Activated CD4-positive, alpha-beta T cell treated with anti-CD3 and anti-CD28 coated beads, Interleukin-2, amount 10 ng/mL, durations not matched to agents 7 days and 5 days (primary cell): Measurements from ENCODE around the gene SLC16A8. TPM values are rescaled to one million over a fixed set of nuclear protein-coding genes. Genes with fewer than 3 reads are reported as not detected.
A peak's percentile ranks its signal among the peaks of the same experiment; 100 is the strongest.

Experiments
- CTCF ChIA-PET: fragments of 350-600 bp; sonication (Branson Sonifier 250); formaldehyde crosslinking; loops from one replicate; lab custom pipeline; 2021; ENCODE audit warnings: antibody characterized with exemption; lab: Charles Lee
- POLR2A ChIA-PET: fragments of 350-600 bp; sonication (Branson Sonifier 250); formaldehyde crosslinking; loops from one replicate; lab custom pipeline; 2021; ENCODE audit warnings: antibody characterized with exemption; lab: Charles Lee
- DNase-seq: peaks from one replicate; pipeline ENCODE4 v3.0.0-alpha.2; 2020
- H3K27ac Mint-ChIP-seq: one replicate; pipeline ENCODE4 v1.8.0; 2021; ENCODE audit warnings: mild to moderate bottlenecking, moderate library complexity, mixed read lengths
- H3K27me3 Mint-ChIP-seq: one replicate; pipeline ENCODE4 v1.8.0; 2021; ENCODE audit warnings: mixed read lengths
- H3K36me3 Mint-ChIP-seq: one replicate; pipeline ENCODE4 v1.8.0; 2021; ENCODE audit warnings: low read depth, mixed read lengths
- H3K4me1 Mint-ChIP-seq: one replicate; pipeline ENCODE4 v1.8.0; 2021; ENCODE audit warnings: mixed read lengths
- H3K4me3 Mint-ChIP-seq: one replicate; pipeline ENCODE4 v1.8.0; 2021; ENCODE audit warnings: mild to moderate bottlenecking, moderate library complexity, mixed read lengths
- H3K9me3 Mint-ChIP-seq: one replicate; pipeline ENCODE4 v1.8.0; 2021; ENCODE audit warnings: mixed read lengths
- total RNA-seq, 2 experiments: library from RNA; stranded (reverse); gene quantifications; one replicate each; pipeline ENCODE4 v1.2.3, GENCODE V29; 2021

The SLC16A8 gene
- total RNA-seq, 2 experiments from 2014 or later, result not detected

DNA sequence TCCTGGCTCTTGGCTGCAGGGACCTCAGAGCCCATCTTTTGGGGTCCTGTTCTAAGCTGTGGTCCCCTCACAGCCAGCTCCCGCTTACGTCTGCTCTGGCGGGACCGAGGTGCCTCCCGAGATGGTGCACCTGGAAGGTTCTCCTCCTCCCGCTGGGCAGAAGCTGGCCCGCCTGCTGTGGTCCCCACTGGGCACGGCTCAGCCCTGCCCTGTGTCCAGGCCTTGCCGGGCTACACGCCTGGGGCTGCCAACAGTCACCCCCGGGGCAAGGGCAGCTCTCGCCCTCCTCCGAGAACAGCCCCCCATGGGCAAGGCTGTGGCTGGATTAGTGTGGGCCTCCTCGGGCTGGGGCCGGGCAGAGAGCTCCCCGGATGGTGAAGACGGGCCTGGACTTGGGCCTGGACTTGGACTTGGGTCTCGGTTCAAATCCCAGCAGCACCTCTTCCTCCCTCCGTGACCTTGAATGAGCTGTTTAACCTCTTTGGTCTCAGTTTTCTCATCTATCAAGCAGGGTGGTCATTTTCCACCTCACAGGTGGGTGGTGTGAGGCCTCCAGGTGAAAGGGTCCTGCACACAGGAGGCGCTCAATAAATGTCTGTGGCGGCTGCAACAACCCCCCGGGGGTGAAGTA, 25.5 kb upstream of the SLC16A8 start:
- Mint-ChIP-seq H3K27ac (no peak overlapping the region), H3K4me1 (peaks cover 12% of the 10 kb centered on the region), H3K9me3 (no peaks in the 10 kb centered on the region), H3K36me3 (peaks cover 1% of the 10 kb centered on the region), H3K4me3 (no peak overlapping the region), H3K27me3 (no peaks in the 10 kb centered on the region)
- no peak for DNase-seq
- ChIA-PET POLR2A (no interaction called here), CTCF (interaction anchor here (0.6 to 2.0 kb wide), 2 partner anchors 9 to 61 kb away, joined by 4 to 8 read pairs; no protein-coding TSS in a partner anchor)

DNA sequence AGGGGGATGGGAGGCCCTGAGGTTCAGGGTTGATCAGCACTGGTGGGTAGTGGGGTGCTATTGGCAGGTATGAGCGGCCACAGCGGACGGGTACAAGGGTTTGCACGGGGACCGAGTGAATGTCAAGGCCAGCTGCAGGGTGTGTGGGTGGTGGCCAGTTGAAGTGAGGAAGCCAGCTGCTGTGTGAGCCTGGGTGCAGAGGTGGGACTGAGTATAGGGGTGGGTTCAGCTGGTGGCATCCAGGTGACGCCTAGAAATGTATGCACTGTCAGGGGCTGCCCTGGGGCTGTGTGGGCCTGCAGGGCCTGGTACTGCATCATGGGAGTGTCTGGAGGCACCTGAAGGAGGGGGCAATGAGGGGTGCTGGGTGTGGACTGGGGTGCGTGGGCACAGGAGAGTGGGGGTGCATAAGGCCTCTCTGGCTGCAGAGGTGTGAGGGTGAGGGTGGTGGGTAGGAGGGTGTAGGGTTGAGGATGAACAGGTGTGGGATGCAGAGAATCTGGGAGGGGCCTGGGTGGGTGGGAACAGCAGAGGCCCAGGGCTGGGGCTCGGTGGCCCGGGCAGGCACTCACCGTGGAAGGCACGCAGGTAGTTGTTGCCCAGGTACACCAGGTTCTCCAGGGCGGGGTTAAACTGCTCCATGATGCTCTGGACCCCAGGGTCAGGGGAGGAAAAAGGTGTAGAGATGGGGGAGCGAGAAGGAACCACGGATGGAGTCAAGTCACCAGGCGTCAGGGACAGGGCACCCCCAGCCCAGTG, 24.8 kb upstream of the SLC16A8 start:
- H3K4me1 Mint-ChIP-seq, result peaks cover 17% of the 10 kb centered on the region
- H3K9me3 Mint-ChIP-seq, result no peaks in the 10 kb centered on the region
- no peaks in the 10 kb centered on the region for H3K27me3 Mint-ChIP-seq
- H3K4me3 Mint-ChIP-seq, result no peak overlapping the region
- POLR2A ChIA-PET, result no interaction called here
- no peak for DNase-seq
- no peak overlapping the region for H3K27ac Mint-ChIP-seq
- peaks cover 1% of the 10 kb centered on the region for H3K36me3 Mint-ChIP-seq
- CTCF ChIA-PET, result no interaction called here

DNA sequence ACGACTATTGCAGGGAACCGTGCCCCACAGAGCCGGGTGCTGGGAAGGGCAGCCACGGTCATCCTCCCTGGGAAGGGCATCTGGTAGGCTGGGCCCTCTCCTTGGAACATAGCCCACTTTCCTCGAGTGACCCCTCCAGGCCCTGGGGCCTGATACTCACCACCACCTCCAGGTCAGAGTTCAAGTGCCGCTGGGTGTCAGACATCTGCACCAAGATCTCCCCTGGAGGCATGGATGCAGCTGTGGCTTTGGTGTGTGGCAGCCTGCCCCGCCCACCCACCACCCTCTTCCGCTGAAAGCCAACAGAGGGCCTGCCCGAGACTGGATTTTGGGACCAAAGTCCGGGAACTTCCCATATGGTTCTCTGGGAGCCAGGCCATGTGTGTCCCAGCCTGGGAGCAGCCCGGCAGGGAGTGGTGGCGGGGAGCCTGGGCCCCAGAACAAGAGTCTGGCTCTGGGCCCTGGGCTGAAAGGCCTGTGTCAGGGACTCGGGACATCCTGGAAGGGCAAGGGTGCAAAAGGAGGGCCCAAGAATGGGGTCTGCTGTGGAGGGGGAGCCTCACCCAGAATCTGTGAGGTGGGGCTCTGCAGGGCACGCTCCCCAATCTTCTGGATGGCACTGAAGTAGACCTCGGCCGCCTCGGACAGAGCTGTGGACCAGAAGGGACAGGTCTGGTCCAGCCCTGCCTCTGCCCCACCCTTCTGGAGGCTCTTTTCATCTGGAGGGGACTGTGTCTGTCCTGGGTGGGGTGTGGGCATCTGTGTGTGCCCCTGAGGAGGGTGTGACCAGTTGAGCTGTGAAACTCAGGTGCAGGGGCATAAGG, 23.9 kb upstream of the SLC16A8 start:
- no peak for DNase-seq
- ChIA-PET CTCF (interaction anchor here (1.0 kb wide), 1 partner anchor 122 kb away, joined by 3 read pairs; no protein-coding TSS in a partner anchor), POLR2A (no interaction called here)
- H3K36me3 Mint-ChIP-seq, result peaks cover 1% of the 10 kb centered on the region
- H3K9me3 Mint-ChIP-seq, result no peaks in the 10 kb centered on the region
- no peaks in the 10 kb centered on the region for H3K27me3 Mint-ChIP-seq
- H3K4me3 Mint-ChIP-seq, result no peak overlapping the region
- H3K4me1 Mint-ChIP-seq, result peaks cover 17% of the 10 kb centered on the region
- no peak overlapping the region for H3K27ac Mint-ChIP-seq

DNA sequence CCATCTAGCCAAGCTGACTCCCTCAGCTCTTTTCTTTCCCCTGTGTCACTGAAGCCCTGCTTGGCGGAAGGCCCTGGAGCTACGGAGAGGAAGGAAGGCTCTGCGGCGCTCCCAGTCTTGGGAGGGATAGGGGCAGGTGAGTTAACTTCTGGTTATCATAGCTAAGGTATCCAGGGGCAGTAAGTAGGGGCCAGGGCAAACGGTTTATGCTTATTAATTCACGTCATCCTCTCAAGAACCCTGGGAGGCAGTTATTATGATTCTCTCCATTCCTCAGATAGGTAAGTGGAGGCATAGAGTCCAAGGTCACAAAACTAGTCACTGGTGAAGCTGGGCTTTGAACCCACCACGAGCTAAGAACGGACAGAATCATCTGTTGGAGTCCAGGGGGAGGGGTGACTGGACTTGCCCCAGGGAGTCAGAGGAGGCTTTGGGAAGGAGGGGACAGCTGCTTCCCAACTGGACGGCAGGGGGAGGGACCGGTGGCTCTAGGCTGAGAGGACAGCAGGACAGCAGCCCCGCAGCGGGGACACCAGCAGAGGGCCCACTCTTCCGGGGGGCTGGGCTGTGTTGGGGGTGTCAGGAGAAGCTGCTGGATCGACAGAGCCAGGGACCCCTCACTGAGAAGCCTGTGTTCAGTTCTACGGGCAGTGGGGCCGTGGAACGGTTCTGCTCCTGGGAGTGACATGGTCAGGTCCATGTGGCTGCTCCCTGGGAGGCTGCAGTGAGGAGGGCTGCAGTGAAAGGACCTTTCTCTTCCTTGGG, 23.0 kb upstream of the SLC16A8 start:
- POLR2A ChIA-PET, result no interaction called here

DNA sequence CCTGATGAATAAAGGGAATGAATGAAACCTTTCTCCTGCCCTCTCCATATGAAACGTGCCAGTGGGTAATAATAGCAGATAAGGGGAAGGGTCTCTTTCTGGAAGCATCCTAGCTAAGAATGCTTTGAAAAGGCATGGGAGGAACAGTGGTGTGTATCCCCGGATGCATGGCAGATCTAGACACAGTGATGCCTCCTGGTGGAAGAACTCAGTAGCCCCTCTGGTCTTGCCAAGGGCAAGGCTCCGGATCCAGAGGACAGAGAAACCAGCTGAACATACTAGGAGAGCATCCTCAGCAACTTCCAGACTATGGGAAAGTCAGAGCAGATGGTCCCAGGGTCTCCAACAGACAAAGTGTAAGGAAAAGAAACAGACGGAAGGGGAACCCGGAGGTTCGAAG, 20.1 kb upstream of the SLC16A8 start:
- Mint-ChIP-seq H3K4me1 (peaks cover 17% of the 10 kb centered on the region), H3K36me3 (no peaks in the 10 kb centered on the region), H3K9me3 (no peaks in the 10 kb centered on the region), H3K27me3 (no peaks in the 10 kb centered on the region), H3K27ac (no peak overlapping the region), H3K4me3 (no peak overlapping the region)
- no peak for DNase-seq
- ChIA-PET CTCF (no interaction called here), POLR2A (no interaction called here)

More for the DNA sequence above, 23.0 kb upstream of the SLC16A8 start:
- CTCF ChIA-PET, result interaction anchor here (0.6 to 1.0 kb wide), 2 partner anchors 10 to 123 kb away, joined by 3 read pairs; no protein-coding TSS in a partner anchor
- H3K27me3 Mint-ChIP-seq, result no peaks in the 10 kb centered on the region
- no peak for DNase-seq
- H3K4me3 Mint-ChIP-seq, result no peak overlapping the region
- H3K36me3 Mint-ChIP-seq, result no peaks in the 10 kb centered on the region
- no peaks in the 10 kb centered on the region for H3K9me3 Mint-ChIP-seq
- peaks cover 17% of the 10 kb centered on the region for H3K4me1 Mint-ChIP-seq
- H3K27ac Mint-ChIP-seq, result no peak overlapping the region

DNA sequence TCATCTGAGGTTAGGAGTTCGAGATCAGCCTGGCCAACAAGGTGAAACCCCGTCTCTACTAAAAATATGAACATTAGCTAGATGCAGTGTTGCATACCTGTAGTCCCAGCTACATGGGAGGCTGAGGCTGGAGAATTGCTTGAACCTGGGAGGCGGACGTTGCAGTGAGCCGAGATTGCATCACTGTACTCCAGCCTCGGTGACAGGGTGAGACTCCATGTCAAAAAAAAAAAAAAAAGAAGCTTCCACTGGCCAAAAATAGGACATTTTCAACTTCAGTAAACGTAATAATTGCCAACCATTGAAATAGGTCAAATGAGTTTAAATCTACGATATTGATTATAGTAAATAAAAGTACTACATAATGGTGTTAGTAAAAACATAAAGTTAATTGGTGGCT, 19.7 kb upstream of the SLC16A8 start:
- ChIA-PET CTCF (interaction anchor here (0.6 kb wide), 1 partner anchor 210 kb away, joined by 3 read pairs; no protein-coding TSS in a partner anchor), POLR2A (no interaction called here)
- H3K4me3 Mint-ChIP-seq, result no peak overlapping the region
- H3K4me1 Mint-ChIP-seq, result peaks cover 17% of the 10 kb centered on the region
- no peaks in the 10 kb centered on the region for H3K27me3 Mint-ChIP-seq
- H3K36me3 Mint-ChIP-seq, result no peaks in the 10 kb centered on the region
- DNase-seq, result no peak
- H3K27ac Mint-ChIP-seq, result peak overlapping the region; percentile 36
- H3K9me3 Mint-ChIP-seq, result no peaks in the 10 kb centered on the region

DNA sequence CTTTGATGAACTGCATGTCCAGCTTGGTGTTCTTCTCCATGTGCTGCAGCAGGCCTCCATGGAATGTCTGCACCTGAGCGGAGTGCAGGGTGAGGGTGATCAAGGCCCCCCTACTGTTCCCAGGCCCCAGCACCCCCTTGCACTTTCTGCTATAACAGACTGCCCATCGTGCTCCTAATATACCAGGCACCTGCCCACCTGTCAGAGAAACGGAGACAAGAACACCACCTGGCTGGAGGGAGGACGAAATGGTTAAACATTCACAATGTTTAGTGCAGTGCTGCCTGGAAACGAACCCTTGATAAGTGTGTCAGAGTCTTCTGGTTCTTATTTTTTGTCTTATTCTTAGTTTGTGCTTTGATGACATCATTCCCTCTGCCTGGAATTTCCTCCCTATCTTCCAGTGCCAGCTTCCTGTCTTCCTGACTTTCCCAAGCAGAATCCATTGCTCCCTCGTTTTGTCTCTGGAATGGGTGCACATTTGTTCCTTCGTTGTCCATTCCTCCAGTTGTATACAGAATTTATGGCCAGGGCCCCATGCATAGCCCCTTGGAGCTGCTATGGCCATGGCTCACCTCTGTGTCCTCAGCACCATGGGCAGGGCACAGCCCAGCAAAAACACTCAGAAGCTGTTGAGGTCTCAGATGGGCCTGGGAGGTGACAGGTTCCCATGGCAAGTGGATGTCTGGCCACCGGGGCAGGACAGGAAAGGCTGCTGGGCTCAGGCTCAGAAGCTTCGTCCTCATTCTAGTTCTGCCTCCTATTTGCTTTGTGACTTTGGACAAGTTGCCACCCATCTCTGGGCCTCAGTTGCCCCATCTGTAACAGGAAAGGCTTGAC, 14.6 kb upstream of the SLC16A8 start:
- no peak for DNase-seq
- CTCF ChIA-PET, result interaction anchor here (0.6 to 1.0 kb wide), 4 partner anchors 9 to 535 kb away, joined by 3 read pairs; partner anchors contain the start of gene SLC16A8
- POLR2A ChIA-PET, result no interaction called here
- Mint-ChIP-seq H3K36me3 (no peaks in the 10 kb centered on the region), H3K9me3 (no peaks in the 10 kb centered on the region), H3K4me3 (no peak overlapping the region), H3K4me1 (no peaks in the 10 kb centered on the region), H3K27me3 (no peaks in the 10 kb centered on the region), H3K27ac (no peak overlapping the region)

DNA sequence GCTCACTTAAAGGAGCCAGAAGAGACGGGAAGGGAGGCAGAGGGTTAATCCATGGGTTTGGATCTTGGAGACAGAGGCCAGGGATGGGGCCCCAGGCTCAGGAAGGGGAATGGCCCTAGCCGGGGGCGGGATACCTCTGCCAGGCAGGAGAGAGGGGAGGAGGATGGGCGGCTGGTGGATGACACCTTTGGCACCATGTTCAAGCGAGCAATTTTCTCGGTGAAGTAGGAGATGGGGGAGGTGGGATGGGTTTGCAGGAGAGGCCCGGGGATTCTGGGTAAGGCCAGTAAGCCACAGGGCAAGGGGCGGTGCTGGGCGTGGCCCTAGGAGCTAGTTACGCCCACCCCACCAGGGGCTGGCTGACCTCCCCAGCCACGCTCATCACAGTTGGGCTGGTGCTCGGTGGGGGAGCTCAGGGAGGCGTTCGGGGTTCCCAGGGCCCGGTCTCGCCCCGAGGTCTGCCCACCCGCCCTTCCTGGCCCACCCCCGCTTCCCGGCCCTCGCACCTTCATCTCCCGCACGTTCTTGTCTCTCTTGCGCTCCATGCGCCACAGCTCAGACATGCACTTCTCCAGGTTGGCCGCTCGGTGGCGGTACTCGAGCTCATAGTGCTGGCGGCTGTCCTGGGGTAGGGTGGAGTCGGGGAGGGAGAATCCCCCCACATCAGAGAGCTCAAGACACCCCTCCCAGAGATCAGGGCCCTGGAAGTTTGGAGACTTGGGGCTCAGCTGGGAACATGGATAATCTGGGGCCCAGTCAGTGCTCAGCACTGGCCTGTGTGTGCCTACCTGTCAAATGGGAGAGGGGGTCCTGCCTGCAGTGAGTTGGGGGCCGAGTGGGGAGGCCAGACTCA, 13.8 kb upstream of the SLC16A8 start:
- POLR2A ChIA-PET, result no interaction called here
- Mint-ChIP-seq H3K36me3 (no peaks in the 10 kb centered on the region), H3K4me3 (no peak overlapping the region), H3K9me3 (no peaks in the 10 kb centered on the region), H3K27ac (no peak overlapping the region), H3K27me3 (no peaks in the 10 kb centered on the region), H3K4me1 (no peaks in the 10 kb centered on the region)
- CTCF ChIA-PET, result interaction anchor here (0.6 to 1.0 kb wide), 4 partner anchors 13 to 534 kb away, joined by 3 read pairs; partner anchors contain the start of gene SLC16A8
- no peak for DNase-seq

DNA sequence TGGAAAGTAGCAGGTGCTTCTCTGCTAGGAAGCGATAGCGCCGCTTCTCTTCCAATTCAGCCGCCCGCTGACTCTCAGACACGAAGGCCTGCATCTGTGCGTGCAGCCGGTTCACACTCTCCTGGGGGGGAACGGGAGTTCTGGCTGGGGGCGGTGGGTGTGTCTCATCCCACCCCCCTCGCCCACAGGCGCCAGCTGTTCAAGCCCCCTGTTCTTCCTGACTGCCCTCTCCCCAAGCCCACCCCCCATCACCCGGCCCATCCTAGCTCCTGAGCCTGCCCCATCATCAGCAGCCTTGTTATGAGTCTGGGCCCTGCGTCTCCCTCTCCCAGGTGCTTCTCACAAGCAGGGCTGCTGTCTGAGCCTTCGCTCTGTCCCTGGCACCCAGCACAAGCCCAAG, 13.1 kb upstream of the SLC16A8 start:
- no peak overlapping the region for H3K27ac Mint-ChIP-seq
- H3K4me3 Mint-ChIP-seq, result no peak overlapping the region

DNA sequence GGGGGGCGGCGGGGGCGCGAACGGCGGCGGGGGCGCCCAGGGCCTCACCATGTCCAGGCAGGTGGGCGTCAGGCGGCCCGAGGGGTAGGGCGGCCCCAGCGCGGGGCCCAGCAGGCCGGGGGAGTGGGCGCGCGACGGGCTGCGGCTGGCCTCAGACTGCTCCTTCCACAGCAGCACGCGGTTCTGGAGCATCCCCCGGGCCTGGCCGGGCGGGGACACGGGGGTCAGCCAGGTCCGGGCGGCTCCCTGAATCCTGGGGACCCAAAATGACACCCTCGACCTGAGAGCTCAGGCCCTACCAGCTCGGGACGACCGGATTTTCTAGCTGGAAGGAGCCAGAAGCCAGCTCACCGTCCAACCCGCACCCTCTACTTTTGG, 5.5 kb upstream of the SLC16A8 start:
- DNase-seq, result no peak
- ChIA-PET CTCF (interaction anchor here (0.8 kb wide), 1 partner anchor 10 kb away, joined by 3 read pairs; no protein-coding TSS in a partner anchor), POLR2A (no interaction called here)
- no peak overlapping the region for H3K4me3 Mint-ChIP-seq
- peaks cover 10% of the 10 kb centered on the region for H3K27me3 Mint-ChIP-seq
- H3K27ac Mint-ChIP-seq, result no peak overlapping the region
- no peaks in the 10 kb centered on the region for H3K9me3 Mint-ChIP-seq
- peaks cover 4% of the 10 kb centered on the region for H3K4me1 Mint-ChIP-seq
- no peaks in the 10 kb centered on the region for H3K36me3 Mint-ChIP-seq

More for the DNA sequence above, 13.1 kb upstream of the SLC16A8 start:
- no peak for DNase-seq
- H3K9me3 Mint-ChIP-seq, result no peaks in the 10 kb centered on the region
- no peaks in the 10 kb centered on the region for H3K27me3 Mint-ChIP-seq
- H3K4me1 Mint-ChIP-seq, result no peaks in the 10 kb centered on the region
- H3K36me3 Mint-ChIP-seq, result no peaks in the 10 kb centered on the region
- POLR2A ChIA-PET, result no interaction called here
- CTCF ChIA-PET, result interaction anchor here (1.0 kb wide), 1 partner anchor 44 kb away, joined by 3 read pairs; no protein-coding TSS in a partner anchor
